Stimulated activated CD4-positive, alpha-beta T cell treated with anti-CD3 and anti-CD28 coated beads, Interleukin-2, amount 100 ng/mL, for 24 hours (primary cell): Measurements from ENCODE around the gene PACRG.
"Not testable (repeated sequence)": the region's sequence is repeated elsewhere in the genome, so short reads cannot be mapped to it uniquely, and the experiment has no call there.

Source experiments
- DNase-seq, 2 donors: peaks; one replicate each; pipeline ENCODE4 v3.0.0-alpha.2; 2020

The PACRG gene

GRCh38 chr6:163298079-163298830 is 570.5 kb downstream of the PACRG start:
- no peak for DNase-seq

GRCh38 chr6:163300838-163301237 is 573.1 kb downstream of the PACRG start:
- no peak for DNase-seq

GRCh38 chr6:163301726-163302635 is 574.2 kb downstream of the PACRG start:
- no peak for DNase-seq

GRCh38 chr6:163302747-163303146 is 575.0 kb downstream of the PACRG start:
- no peak for DNase-seq

GRCh38 chr6:163306000-163306399 is 578.2 kb downstream of the PACRG start:
- DNase-seq, result no peak

- no peak for DNase-seq
These were observed 581.1 kb downstream of the PACRG start for GRCh38 chr6:163308629-163309440.

- DNase-seq, result no peak
These were observed 581.8 kb downstream of the PACRG start for GRCh38 chr6:163309491-163310026.

- DNase-seq, result no peak
These were observed 582.6 kb downstream of the PACRG start for GRCh38 chr6:163310096-163310972.

GRCh38 chr6:163310973-163311383 is 583.2 kb downstream of the PACRG start:
- DNase-seq, result no peak

GRCh38 chr6:163311830-163312229 is 584.1 kb downstream of the PACRG start:
- DNase-seq, result no peak

- DNase-seq, result no peak
These were observed 585.8 kb downstream of the PACRG start for GRCh38 chr6:163313566-163313965.

- DNase-seq, result no peak
These were observed 586.2 kb downstream of the PACRG start for GRCh38 chr6:163313981-163314380.

GRCh38 chr6:163314791-163315470 is 587.2 kb downstream of the PACRG start:
- no peak for DNase-seq

GRCh38 chr6:163316866-163317495 is 589.2 kb downstream of the PACRG start:
- DNase-seq, result not testable (repeated sequence)

- no peak for DNase-seq
These were observed 590.5 kb downstream of the PACRG start for GRCh38 chr6:163318071-163318786.

GRCh38 chr6:163319609-163320366 is 592.0 kb downstream of the PACRG start:
- DNase-seq, result no peak

GRCh38 chr6:163320402-163320801 is 592.6 kb downstream of the PACRG start:
- DNase-seq, result no peak

- DNase-seq, result no peak
These were observed 593.0 kb downstream of the PACRG start for GRCh38 chr6:163320804-163321203.

- DNase-seq, result no peak
These were observed 593.9 kb downstream of the PACRG start for GRCh38 chr6:163321717-163322116.
